HepG2 (cell line): Measurements from ENCODE around the gene TSTD1. TPM values are rescaled to one million over a fixed set of nuclear protein-coding genes. Genes with fewer than 3 reads are reported as not detected.
A peak's percentile ranks its signal among the peaks of the same experiment; 100 is the strongest.

Source experiments
- E2F2 ChIP-seq: sonication (generic); formaldehyde crosslinking; IDR thresholded peaks from 2 replicates; pipeline ENCODE4 v1.4.0; 2020; ENCODE audit warnings: missing genetic modification reagents, borderline replicate concordance
- PTBP1 ChIP-seq: fragments of 200-400 bp; formaldehyde crosslinking; IDR thresholded peaks from 2 replicates; pipeline ENCODE4 v1.6.1; 2018; ENCODE audit warnings: low read length, low read depth; ENCODE audit not compliant: poor library complexity, severe bottlenecking
- REXO4 ChIP-seq: sonication (generic); formaldehyde crosslinking; IDR thresholded peaks from 2 replicates; pipeline ENCODE4 v1.8.0; 2022; ENCODE audit warnings: missing genetic modification reagents, mild to moderate bottlenecking, borderline replicate concordance
- SP2 ChIP-seq: sonication (generic); formaldehyde crosslinking; IDR thresholded peaks from 2 replicates; pipeline ENCODE4 v1.5.1; 2020; ENCODE audit warnings: mild to moderate bottlenecking, missing genetic modification reagents
- STAT6 ChIP-seq: sonication (generic); formaldehyde crosslinking; IDR thresholded peaks from 2 replicates; pipeline ENCODE4 v1.4.0; 2020; ENCODE audit warnings: missing genetic modification reagents, mild to moderate bottlenecking, borderline replicate concordance
- THAP11 ChIP-seq: IDR thresholded peaks from 2 replicates; pipeline ENCODE4 v1.6.1; 2016; ENCODE audit warnings: missing biosample characterization, missing genetic modification reagents
- ZBTB33 ChIP-seq: sonication (generic); formaldehyde crosslinking; IDR thresholded peaks from 2 replicates; pipeline ENCODE4 v1.4.0; 2020; ENCODE audit warnings: missing genetic modification reagents
- ZNF318 ChIP-seq: sonication (generic); formaldehyde crosslinking; IDR thresholded peaks from 2 replicates; pipeline ENCODE4 v1.4.0; 2020; ENCODE audit warnings: mild to moderate bottlenecking, missing genetic modification reagents
- ZNF513 ChIP-seq: sonication (generic); formaldehyde crosslinking; conservative IDR thresholded peaks from 2 replicates; pipeline ENCODE4 v1.5.0; 2020; ENCODE audit warnings: missing genetic modification reagents
- ZNF546 ChIP-seq: sonication (generic); formaldehyde crosslinking; conservative IDR thresholded peaks from 2 replicates; pipeline ENCODE4 v1.8.1; 2023; ENCODE audit warnings: mild to moderate bottlenecking, missing genetic modification reagents
- ZNF678 ChIP-seq: sonication (generic); formaldehyde crosslinking; IDR thresholded peaks from 2 replicates; pipeline ENCODE4 v1.4.0; 2020; ENCODE audit warnings: mild to moderate bottlenecking, missing genetic modification reagents
- polyA plus RNA-seq, 8 experiments: library from polyadenylated mRNA; depleted of rRNA in 3 of 8; stranded (reverse) in 7 of 8; unstranded in 1 of 8; fragments of >200 nt; fragmentation: Illumina TruSeq in 4 of 8; extraction: Trizol in 4 of 8; gene quantifications; 2 replicates each; pipeline versions ENCODE4 v1.2.1 to v1.2.3, GENCODE V29; 2011 to 2016; ENCODE audit warnings: low read depth in 4 of 8, missing spikeins in 1 of 8, mixed read lengths in 1 of 8; ENCODE audit not compliant: insufficient read depth in 1 of 8
- total RNA-seq, 5 experiments: library from RNA; depleted of rRNA; stranded (reverse); fragments of >200 nt; fragmentation: Illumina TruSeq; extraction: Trizol; gene quantifications; 2 replicates each; pipeline ENCODE4 v1.2.3, GENCODE V29; 2016; ENCODE audit warnings: low read depth in 1 of 5

TSTD1 gene
- total and polyA plus RNA-seq, 2 of the 13 experiments (the other 11 are each of a cell fraction or from before 2014, with no cell fraction given), result 0.15 to 0.31 TPM

- TF ChIP-seq SP2 (CRISPR knock-in tag) (peak; percentile 86), PTBP1 (no peak), ZBTB33 (CRISPR knock-in tag) (no peak), THAP11 (CRISPR knock-in tag) (no peak), REXO4 (no peak), ZNF546 (CRISPR knock-in tag) (no peak; the same call in 1 of the 2 replicates), ZNF678 (CRISPR knock-in tag) (no peak; the same call in 1 of the 2 replicates), ZNF513 (CRISPR knock-in tag) (no peak), E2F2 (CRISPR knock-in tag) (peak; percentile 80; the same call in 1 of the 2 replicates), ZNF318 (CRISPR knock-in tag) (no peak), STAT6 (no peak)
Observed at GRCh38 chr1:161021165-161021969, 17.4 kb downstream of the TSTD1 start (continued).
